Activated CD8-positive, alpha-beta memory T cell treated with anti-CD3 and anti-CD28 coated beads, Interleukin-2, amount 50 U/mL, for 4 hours (primary cell): ENCODE measurements around the gene CHCHD6.

Experiments used
- DNase-seq: peaks from one replicate; pipeline ENCODE4 v3.0.0-alpha.2; 2020

Gene CHCHD6

DNA sequence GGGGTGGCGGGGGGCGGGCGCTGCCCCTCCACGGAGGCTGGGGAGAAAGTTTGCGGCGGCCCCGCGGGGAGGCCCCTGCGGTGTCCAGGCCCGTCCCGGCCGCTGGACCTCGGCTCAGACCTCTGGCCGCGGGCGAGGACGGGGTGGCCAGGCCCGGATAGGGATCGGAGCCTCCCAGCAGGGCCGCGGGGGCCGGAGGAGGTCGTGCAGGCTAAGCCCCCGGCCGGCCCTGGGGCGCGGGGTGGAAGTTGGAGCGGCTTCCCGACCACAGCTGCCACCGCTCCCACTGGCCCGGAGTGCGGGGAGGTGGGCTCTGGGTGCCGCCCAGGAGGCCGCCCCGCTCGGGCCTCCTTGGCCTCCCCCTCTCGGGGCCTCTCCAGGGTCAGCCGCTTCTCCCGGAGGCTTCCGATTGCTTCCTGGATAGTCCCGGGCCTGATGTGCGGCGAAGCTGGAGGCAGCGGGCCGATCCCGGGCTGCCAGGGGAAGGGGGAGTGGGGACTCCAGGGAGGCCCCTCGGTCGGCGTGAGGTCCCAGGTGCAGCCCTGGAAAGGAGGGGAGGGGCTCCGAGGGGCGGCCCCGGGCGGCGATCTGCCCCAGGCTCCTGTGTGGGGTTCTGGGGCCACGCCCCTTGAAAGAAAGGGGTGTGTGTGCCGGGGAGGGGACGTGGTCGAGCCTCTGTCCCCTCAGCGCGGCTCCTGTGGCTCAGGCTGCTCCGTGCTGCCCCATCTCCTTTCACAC lies 279.8 kb downstream of the CHCHD6 start:
- peak; percentile 45 for DNase-seq

DNA sequence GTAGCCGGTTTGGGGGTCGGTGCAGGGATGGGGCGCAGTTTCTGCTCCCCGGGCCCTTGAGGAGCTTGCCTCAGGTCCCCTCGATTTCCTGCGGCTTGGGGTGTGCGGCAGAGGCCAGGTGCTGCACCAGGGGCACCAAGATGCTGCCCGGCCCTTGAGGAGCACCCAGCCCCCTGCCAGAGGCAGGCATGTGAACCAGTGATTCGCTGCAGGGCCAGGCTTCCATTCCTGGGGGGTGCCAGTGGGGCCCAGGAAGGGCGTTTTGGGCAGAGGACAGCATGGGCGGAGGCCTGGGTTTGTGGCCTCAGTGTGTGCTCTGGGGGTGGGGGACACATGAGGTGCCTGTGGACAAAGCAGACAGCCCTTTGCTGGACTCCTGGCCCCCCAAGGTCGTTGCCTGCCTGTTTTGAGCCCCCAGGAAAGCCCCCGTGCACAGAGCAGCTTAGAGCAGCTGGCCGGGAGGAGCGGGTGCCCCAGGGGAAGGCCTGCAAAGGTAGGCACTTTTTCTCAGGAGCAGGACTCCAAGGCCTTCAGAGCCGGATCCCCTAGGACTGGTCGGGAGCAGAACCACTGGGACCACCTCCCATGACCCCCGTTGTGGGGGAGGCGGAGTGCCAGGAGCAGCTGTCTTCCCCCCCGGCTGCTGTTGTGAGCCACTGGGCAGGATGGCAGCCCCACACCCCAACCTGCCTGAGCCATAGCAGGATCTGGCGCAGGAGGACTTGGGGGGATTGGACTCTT lies 280.5 kb downstream of the CHCHD6 start:
- DNase-seq, result no peak

DNA sequence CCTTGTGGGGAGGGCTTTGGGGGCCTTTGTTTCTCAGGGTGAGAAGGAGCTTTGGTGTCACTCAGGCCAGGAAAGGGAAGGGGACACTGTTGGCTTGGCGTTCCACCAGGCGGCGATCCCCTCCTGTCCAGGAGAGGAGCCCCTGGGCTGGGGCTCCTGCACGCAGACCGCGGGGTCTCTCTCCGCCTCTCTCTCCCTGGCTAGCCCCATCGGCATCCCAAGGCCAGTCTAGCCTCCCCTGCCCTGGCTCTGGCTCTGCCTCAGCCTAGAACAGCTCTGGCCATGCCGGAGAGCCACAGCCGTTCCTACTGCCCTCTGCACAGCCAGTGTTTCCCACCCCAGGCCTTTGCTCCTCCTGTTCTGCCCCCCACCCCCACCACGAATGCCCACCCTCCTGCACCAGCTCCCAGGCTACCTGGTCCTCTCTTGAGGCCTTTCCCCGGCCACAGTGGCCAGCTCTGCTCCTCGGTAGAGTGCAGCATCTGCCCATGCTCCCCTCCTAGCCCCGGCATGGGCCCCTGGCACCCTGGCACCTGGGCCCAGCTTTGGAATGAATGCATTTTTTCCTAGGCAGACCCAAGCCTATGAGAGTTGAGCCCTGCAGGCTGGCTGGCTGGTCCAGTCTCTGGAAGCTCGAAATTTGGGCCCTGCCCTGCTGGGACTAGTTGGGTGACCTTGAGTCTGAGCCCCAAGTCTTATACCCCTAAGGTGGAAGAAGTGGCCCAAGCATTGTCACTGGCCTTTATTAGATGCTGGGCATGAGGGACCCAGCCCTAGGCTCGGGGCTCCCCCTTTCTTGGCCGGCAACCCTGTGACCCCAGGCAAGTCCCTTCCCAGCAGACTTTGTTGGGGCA lies 281.3 kb downstream of the CHCHD6 start:
- DNase-seq, result no peak

DNA sequence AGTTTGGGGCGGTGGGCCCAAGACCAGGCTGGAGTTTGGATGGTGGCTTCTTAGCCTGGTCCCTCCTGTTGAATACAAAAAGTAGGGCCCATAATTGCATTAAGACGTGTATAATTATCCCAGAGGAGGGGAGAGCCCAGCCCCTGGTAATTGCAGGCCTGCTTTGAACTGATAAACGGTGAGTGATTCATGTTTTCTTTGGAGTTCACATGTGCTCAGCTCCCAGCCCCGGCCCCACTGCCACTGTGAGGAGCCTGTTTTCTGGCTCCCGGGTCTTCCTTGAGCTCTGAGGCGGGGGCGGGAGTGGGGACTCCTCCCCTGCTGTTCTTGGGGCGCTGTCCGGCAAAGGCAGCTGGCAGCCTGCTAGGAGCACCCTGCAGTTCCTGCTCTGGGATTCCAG lies 282.0 kb downstream of the CHCHD6 start:
- no peak for DNase-seq

DNA sequence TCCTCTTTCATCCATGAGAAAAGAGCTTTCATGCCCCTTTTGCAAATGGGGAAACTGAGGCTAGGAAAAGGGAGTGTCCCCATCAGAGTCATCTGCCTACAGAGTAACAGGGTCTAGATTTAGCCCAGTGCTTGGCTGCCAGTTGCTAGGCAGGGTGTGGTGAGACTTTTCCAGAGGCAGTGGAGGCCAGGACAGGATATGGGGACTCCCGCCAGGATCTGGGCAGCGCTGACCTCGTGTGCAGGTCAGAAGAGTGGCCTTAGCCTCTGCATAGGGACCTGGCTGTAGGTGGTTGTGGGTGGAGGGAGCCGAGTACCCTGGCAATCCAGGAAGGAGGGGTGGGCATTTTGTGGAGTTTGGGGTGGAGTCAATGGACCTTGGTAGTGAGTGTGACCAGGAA lies 283.1 kb downstream of the CHCHD6 start:
- no peak for DNase-seq

DNA sequence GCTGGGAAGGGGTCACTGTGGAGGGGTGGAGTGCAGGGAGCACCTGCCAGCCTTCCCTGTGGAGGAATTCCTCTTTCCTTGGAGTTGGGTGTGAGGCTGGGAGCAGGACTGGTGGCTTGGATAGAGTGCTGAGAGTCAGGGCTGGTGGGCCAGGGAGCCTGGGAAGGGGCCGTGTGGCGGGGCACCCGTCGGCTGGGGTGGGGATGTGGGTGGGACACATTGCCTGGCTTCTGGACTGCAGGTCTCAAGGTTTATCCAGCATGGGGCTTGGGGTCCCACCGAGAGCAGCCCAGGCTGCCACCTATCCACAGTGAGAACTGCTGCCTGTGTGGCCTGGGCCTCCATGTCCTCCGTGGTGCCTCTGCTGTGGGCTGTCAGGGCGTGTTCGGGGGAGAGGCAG lies 283.6 kb downstream of the CHCHD6 start:
- DNase-seq, result no peak

GRCh38 chr3:126988451-126989021 lies 284.5 kb downstream of the CHCHD6 start:
- DNase-seq, result no peak

- no peak for DNase-seq
Observed at GRCh38 chr3:126989316-126990023, 285.4 kb downstream of the CHCHD6 start.

DNA sequence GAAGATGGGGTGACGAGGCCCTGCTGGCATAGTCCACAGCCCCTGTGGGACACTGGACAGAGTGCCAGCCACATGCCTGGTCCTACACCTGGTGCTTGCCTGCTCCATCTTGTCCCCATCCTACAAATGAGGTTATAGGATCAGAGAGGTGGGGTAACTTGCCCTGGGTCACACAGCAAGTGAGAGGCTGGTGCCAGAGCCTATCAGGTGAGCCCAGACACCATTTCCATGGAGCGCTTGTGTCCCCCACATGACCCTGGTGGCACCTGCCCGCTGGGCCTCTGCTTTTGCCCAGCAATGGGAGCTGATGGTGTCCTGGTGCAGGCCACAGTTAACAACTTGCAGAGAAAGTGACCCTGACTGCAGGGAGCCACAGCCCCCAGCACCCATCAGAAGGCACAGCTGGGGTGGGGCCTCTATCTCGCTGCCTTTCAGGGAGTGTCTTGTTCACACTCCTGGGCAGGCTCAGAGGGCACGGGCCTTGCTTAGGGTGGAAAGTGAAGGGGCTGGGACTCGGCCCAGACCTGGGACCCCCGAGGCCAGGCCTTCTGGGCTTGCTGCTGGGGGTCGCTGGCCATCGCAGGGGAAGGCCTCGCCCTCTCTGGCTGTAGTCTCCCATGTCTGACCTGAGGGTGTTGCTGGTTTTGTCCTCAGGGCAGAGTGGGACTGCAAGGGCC lies 286.1 kb downstream of the CHCHD6 start:
- DNase-seq, result no peak

GRCh38 chr3:126990890-126991289 lies 286.9 kb downstream of the CHCHD6 start:
- DNase-seq, result no peak

- DNase-seq, result no peak
Observed at GRCh38 chr3:126991366-126992200, 287.5 kb downstream of the CHCHD6 start.

GRCh38 chr3:126992216-126992615 lies 288.2 kb downstream of the CHCHD6 start:
- no peak for DNase-seq

DNA sequence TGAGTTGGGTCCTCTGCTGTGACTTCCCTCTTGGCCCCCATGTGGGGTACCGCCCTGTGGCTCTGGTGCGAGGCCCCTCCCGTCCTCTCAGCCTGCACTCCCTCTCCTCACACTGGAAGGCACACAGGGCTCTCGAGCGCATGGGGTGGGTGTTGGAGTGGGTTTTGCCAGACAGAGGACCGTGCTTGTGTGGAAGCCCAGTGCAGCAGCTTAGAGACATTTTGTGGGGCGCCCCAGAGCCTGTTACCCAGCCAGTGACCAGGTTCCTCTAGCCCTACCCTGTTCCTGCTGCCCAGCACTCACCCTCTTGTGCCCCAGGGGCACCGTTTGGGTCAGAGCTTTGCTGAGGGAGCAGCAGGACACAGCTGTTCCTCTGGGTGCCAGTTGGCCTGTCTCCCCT lies 288.7 kb downstream of the CHCHD6 start:
- no peak for DNase-seq

DNA sequence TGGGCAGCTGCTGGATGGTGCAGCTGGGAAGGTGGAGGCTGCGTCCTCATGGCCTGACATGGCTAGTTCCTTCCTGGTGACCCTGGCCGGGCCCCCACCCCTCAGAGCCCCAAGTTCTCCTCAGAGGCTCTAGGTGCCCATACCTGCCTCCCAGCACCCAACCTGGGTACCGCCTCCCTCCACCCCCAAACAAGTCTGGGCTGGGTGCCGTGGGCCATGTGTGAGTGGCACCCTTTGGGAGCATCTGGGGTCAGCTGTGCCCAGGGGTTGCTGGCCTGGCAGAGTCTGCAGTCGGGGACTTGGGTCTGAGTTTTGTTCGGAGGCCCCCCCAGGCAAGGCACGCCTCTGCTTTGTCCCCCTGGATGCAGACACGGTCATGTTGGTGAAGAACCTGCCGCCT lies 289.4 kb downstream of the CHCHD6 start:
- DNase-seq, result no peak

DNA sequence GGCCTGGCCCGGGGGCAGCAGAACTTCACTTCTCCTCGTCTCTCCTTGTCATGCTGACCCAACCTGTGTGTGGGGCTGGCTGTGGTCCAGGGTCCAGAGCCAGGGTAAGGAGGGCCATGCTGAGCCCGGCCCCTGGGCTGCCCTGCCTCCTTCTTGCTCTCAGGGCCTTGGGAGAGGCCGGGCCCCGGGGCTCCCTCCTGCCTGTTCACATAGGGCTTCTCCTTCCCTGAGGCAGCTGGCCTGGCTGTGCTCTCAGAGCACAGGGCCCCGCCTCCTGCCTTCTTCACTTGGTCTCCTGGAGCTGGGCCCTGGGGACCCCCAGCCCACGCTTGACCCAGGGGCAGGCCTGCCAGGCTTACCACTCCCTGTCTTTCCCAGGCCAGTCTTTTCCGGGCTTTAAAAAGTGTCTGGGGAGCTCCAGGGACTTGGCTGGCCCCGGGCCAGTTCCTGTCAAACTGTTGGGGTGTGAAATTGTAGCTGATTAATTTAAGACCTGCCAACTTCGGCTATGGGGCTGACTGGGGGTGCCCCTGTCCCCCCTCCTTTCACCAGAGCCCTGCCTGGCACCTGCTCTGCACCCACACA lies 290.7 kb downstream of the CHCHD6 start:
- no peak for DNase-seq

DNA sequence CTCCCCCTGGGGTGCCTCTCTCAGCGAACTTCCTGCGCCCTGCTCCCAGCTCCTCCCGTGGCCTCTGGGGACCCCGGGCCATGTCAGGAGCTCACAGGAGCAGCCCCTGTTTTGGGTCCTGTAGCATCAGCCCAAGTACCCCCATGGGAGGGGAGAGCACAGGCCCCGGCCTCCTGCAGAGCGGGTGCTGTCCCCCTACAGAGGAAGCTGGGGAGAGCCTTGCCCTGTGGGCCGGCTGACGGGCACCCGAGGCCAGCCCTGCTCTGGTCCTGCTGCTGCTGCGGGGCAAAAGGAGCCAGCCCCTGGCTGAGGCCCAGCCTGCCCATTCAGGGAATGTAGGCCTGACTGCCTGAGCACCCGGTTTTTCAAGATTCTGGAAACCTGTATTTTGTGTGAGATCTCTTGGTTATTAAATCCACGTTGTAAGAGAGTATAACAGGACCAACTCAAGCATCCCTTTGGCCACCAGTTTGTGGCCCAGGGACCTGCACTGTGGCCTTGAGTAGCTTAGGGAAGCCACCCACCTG lies 291.3 kb downstream of the CHCHD6 start:
- DNase-seq, result no peak

DNA sequence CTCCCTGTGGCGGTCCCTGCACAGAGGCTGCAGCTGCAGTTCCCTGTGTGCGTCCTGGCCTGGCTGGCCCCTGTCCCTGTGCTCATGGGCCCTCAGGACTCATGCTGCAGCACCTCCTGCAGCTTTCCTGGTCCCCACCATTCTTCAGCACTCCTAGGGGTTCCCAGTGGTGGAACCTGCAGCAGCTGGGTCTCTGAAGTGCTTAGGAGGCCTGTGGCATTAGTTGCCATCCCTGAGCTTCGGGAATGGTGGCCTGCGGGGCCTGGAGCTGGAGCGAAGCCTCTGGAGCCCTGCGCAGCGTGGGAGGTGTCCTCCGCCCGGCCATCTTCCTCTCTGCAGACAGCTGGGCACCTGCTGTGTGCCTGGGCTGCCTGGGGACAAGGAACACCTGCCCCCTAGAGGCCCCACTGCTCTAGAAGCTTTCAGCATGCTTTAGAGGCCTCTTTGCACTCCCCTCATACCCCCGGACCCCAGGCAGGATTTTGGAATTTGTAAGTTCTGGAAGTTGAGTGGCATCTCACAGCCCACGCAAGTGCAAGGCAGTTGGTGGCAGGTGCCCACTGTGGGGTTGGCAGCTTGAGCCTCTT lies 292.0 kb downstream of the CHCHD6 start:
- DNase-seq, result no peak

DNA sequence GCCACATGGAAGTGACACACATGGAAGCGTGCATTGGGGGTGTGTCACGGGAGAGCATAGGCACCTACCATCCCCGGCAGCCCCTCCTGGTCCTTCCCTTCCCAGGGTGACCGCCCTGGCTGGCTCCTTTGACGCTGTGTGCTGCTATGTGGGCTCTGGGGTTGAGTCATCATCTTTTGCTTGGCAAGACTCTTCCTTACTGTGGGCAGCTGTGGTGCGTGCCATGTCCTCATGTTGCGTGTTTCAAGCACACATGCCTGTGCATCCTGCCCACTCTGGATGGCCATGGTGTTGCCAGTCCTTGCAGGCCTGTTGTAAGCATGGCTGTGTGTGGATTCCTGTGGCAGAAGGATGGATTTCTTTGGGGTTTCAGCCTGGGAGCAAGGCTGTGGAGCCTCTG lies 292.9 kb downstream of the CHCHD6 start:
- DNase-seq, result no peak

DNA sequence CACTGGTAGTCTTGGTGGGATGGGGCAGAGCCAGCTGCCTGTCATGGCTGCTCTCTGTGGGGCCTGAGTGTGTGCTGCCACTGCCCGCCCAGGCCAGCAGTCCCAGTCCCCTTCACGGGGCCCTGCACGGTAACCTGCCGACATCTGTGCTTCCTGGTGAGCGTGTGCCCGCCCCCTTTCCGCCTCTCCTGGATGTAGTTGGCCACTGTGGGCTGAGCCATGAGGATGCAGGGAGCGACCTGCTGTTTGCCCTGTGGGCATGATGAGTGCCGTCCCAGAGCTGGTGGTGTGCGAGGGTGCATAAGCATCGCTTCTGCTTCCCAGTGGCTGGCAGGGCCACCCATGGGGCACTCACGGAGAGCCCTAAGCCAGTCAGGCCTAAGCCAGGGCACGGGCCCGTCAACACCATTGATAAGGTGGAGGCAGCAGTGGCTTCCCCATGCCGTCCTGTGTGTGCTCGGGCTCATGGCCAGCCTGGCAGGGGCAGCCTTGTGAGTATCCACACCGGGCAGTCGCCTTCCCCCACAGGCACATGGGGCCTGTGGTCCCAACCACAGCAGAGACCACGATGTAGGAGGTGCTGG lies 293.5 kb downstream of the CHCHD6 start:
- no peak for DNase-seq

- DNase-seq, result no peak
Observed at GRCh38 chr3:126998320-126998719, 294.3 kb downstream of the CHCHD6 start.
